Stimulated activated CD4-positive, alpha-beta T cell treated with anti-CD3 and anti-CD28 coated beads, Interleukin-1b, Interleukin-23, amount 100 ng/mL, for 48 hours (primary cell): Measurements from ENCODE around the gene MRM2.

Experiments
- DNase-seq: peaks from one replicate; pipeline ENCODE4 v3.0.0-alpha.2; 2020

Gene MRM2

GRCh38 chr7:2201686-2202360 is 40.2 kb downstream of the MRM2 start:
- no peak for DNase-seq

GRCh38 chr7:2201128-2201527 is 40.9 kb downstream of the MRM2 start:
- DNase-seq: no peak

GRCh38 chr7:2200584-2200980 is 41.4 kb downstream of the MRM2 start:
- DNase-seq: no peak

GRCh38 chr7:2199956-2200583 is 41.9 kb downstream of the MRM2 start:
- DNase-seq: no peak

GRCh38 chr7:2199528-2199927 is 42.5 kb downstream of the MRM2 start:
- DNase-seq: no peak

- no peak for DNase-seq
Measured at GRCh38 chr7:2198760-2199159, 43.2 kb downstream of the MRM2 start.

GRCh38 chr7:2198206-2198605 is 43.8 kb downstream of the MRM2 start:
- no peak for DNase-seq

- no peak for DNase-seq
Measured at GRCh38 chr7:2197436-2198155, 44.4 kb downstream of the MRM2 start.

GRCh38 chr7:2196381-2197378 is 45.3 kb downstream of the MRM2 start:
- no peak for DNase-seq

GRCh38 chr7:2195400-2196246 is 46.4 kb downstream of the MRM2 start:
- DNase-seq: no peak

GRCh38 chr7:2193575-2194305 is 48.3 kb downstream of the MRM2 start:
- no peak for DNase-seq

- no peak for DNase-seq
Measured at GRCh38 chr7:2192831-2193534, 49.0 kb downstream of the MRM2 start.

- no peak for DNase-seq
Measured at GRCh38 chr7:2191016-2191415, 51.0 kb downstream of the MRM2 start.

GRCh38 chr7:2190531-2190930 is 51.5 kb downstream of the MRM2 start:
- no peak for DNase-seq

GRCh38 chr7:2186166-2186565 is 55.8 kb downstream of the MRM2 start:
- DNase-seq: no peak

- DNase-seq: no peak
Measured at GRCh38 chr7:2185715-2186114, 56.3 kb downstream of the MRM2 start.
